B cell (primary cell): ENCODE results near the gene FBXO27.

Experiments used
- EZH2 ChIP-seq: IDR thresholded peaks from 2 replicates; pipeline ENCODE4 v1.6.1; 2012; ENCODE audit warnings: borderline replicate concordance, low read depth, mild to moderate bottlenecking, moderate library complexity, low read length; ENCODE audit not compliant: insufficient read depth, poor library complexity, severe bottlenecking
- TF ChIP-seq, protein P1 (sequence below): fragments of 200-600 bp; IDR thresholded peaks from one replicate; pipeline ENCODE4 v1.8.0; 2022; ENCODE audit warnings: antibody characterized with exemption, mild to moderate bottlenecking

DNA sequence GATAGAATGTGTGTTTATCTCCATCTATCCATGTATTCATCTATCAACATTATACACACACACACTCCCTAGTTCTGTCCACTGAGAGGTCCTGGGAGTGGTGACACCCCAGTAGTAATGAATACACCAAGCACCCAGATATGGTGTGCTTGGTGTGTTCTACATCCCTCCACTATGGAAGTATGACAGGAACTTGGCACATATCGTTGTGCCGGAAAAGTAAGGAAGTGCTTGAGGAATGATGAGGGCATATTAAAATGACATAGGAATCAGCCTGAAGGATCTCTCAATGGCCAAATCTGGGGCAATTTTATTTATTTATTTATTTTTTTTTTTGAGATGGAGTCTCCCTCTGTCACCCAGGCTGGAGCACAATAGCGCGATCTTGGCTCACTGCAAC lies 28.6 kb downstream of the FBXO27 start:
- TF ChIP-seq, protein P1, sequence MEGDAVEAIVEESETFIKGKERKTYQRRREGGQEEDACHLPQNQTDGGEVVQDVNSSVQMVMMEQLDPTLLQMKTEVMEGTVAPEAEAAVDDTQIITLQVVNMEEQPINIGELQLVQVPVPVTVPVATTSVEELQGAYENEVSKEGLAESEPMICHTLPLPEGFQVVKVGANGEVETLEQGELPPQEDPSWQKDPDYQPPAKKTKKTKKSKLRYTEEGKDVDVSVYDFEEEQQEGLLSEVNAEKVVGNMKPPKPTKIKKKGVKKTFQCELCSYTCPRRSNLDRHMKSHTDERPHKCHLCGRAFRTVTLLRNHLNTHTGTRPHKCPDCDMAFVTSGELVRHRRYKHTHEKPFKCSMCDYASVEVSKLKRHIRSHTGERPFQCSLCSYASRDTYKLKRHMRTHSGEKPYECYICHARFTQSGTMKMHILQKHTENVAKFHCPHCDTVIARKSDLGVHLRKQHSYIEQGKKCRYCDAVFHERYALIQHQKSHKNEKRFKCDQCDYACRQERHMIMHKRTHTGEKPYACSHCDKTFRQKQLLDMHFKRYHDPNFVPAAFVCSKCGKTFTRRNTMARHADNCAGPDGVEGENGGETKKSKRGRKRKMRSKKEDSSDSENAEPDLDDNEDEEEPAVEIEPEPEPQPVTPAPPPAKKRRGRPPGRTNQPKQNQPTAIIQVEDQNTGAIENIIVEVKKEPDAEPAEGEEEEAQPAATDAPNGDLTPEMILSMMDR: no peak
- no peak for TF ChIP-seq EZH2
